Measurements from ENCODE around the gene CDON.

- no peak for TF ChIP-seq CTCF (IDR thresholded peaks at IDR 0.05)
- no peak for TF ChIP-seq POLR2AphosphoS5 (IDR thresholded peaks at IDR 0.05)
- no peak for TF ChIP-seq POLR2A (IDR thresholded peaks at IDR 0.05)
These were observed 110.9 kb downstream of the CDON start for GRCh38 chr11:125951731-125952130.
